ENCODE data around the gene LRRC1. TPM values are rescaled to one million over a fixed set of nuclear protein-coding genes. Genes with fewer than 3 reads are reported as not detected.

The LRRC1 gene
- total and polyA plus RNA-seq, 2 of the 8 experiments (the other 6 are each of a cell fraction or from before 2014, with no cell fraction given): 6.7 to 15.9 TPM

DNA sequence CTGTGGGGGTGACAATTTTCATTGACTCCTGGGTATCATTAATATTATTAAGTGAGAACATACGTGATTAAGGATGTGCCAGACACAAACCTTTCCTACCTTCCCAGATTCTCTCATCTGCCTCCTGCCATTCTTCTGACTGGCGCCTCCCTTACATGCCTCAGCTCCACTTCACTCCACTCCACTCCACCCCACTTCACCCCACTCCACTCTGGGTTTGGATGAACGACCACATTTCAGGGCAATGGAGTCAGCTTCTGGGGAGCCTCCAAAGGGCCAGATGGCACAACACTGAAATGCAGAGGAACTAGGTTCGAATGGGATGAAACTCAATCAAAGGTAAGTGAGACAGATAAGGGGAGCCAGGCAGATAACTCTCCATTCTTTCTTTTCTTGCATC lies 40.5 kb upstream of the LRRC1 start:
- Histone ChIP-seq H3K23ac (ENCODE audit: insufficient read length) (no peak overlapping the region), H3K79me1 (ENCODE audit: low read depth, low read length) (no peaks in the 10 kb centered on the region), H3K79me2 (ENCODE audit: control insufficient read depth in 1 of 2, insufficient read depth in 2 of 2, low read length in 2 of 2) (no peaks in the 10 kb centered on the region), H4K5ac (ENCODE audit: insufficient read length, low read depth, low read length) (no peak overlapping the region), H3K4me1 (replicated peaks in 1 of 4; ENCODE audit: control insufficient read depth in 3 of 4, insufficient read depth in 4 of 4, low read length in 3 of 4) (no peaks in the 10 kb centered on the region), H3K23me2 (ENCODE audit: low read depth, low read length) (no peaks in the 10 kb centered on the region), H2AFZ (ENCODE audit: low read length) (no peak overlapping the region), H3K4me3 (ENCODE audit: extremely low read depth in 1 of 4, insufficient read depth in 2 of 4, low read depth in 3 of 4, low read length in 4 of 4) (no peak overlapping the region), H3K27ac (ENCODE audit: low read depth, low read length) (no peak overlapping the region), H2BK12ac (ENCODE audit: low read depth, low read length) (no peak overlapping the region), H2BK15ac (ENCODE audit: low read length) (no peak overlapping the region), H3K4me2 (ENCODE audit: insufficient read depth in 1 of 2, low read depth in 2 of 2, low read length in 2 of 2) (no peak overlapping the region), H3K18ac (ENCODE audit: extremely low read depth, low read length) (no peak overlapping the region), H2BK20ac (ENCODE audit: low read length) (no peak overlapping the region), H4K8ac (ENCODE audit: extremely low read depth, insufficient read depth, low read length) (no peak overlapping the region), H2AK5ac (ENCODE audit: low read depth, low read length) (no peak overlapping the region), H3K4ac (replicated peaks; ENCODE audit: insufficient read length, low read depth, low read length) (no peak overlapping the region), H2BK5ac (ENCODE audit: low read depth, low read length) (no peak overlapping the region), H3K56ac (replicated peaks; ENCODE audit: insufficient read length, low read depth, low read length) (no peak overlapping the region), H2BK120ac (replicated peaks; ENCODE audit: low read depth, low read length) (no peak overlapping the region), H3K9me3 (ENCODE audit: insufficient read depth in 2 of 2, low read depth in 1 of 2, low read length in 1 of 2) (no peaks in the 10 kb centered on the region), H3K9ac (replicated peaks in 1 of 4; ENCODE audit: extremely low read depth in 1 of 4, low read depth in 3 of 4, low read length in 3 of 4) (no peak overlapping the region), H4K91ac (replicated peaks; ENCODE audit: insufficient read length, low read length) (no peak overlapping the region), H4K20me1 (replicated peaks in 1 of 2; ENCODE audit: control insufficient read depth in 1 of 2, insufficient read depth in 2 of 2, low read length in 2 of 2) (no peaks in the 10 kb centered on the region), H3K14ac (ENCODE audit: insufficient read length) (no peak overlapping the region), H3K27me3 (replicated peaks in 1 of 4; ENCODE audit: control insufficient read depth in 3 of 4, extremely low read depth in 1 of 4, insufficient read depth in 3 of 4, low read length in 3 of 4) (no peaks in the 10 kb centered on the region), H3K36me3 (ENCODE audit: control insufficient read depth in 2 of 4, insufficient read depth in 4 of 4, low read length in 3 of 4) (no peaks in the 10 kb centered on the region)
- no peak for TF ChIP-seq POLR2A (IDR thresholded peaks at IDR 0.05; ENCODE audit: control extremely low read depth in 1 of 2, low read depth in 2 of 2, low read length in 2 of 2)
- TF ChIP-seq SAP30 (IDR thresholded peaks at IDR 0.05; ENCODE audit: insufficient read depth, insufficient replicate concordance, low read length): no peak
- TF ChIP-seq RFX5 (IDR thresholded peaks at IDR 0.05; ENCODE audit: borderline replicate concordance, low read depth, low read length): no peak
- TF ChIP-seq GTF2F1 (IDR thresholded peaks at IDR 0.05; ENCODE audit: borderline replicate concordance, low read depth, low read length): no peak
- TF ChIP-seq SUZ12 (IDR thresholded peaks at IDR 0.05; ENCODE audit: low read length): no peak
- no peak for TF ChIP-seq SP2 (IDR thresholded peaks at IDR 0.05; ENCODE audit: low read length)
- 92% methylated on average over 4 of the region's 4 CpGs; no CpG with 5 or more reads in 1 of the 2 experiments for WGBS, 2 experiments (ENCODE audit: extremely low coverage in 1 of 2, insufficient coverage in 1 of 2, insufficient read length in 1 of 2, insufficient replicate concordance in 2 of 2, low coverage in 1 of 2, low lambda C conversion rate in 2 of 2, missing lambda C conversion rate in 1 of 2)
- no peak for FAIRE-seq
- POLR2A ChIA-PET (ENCODE audit: partially characterized antibody): no interaction called here
- no peak for DNase-seq (ENCODE audit: low read depth in 1 of 2, low spot score in 2 of 2)
- CTCF ChIA-PET (ENCODE audit: partially characterized antibody): no interaction called here
